ENCODE measurements around the gene IMPG1. TPM values are rescaled to one million over a fixed set of nuclear protein-coding genes. Genes with fewer than 3 reads are reported as not detected.

IMPG1 gene
- total and polyA plus RNA-seq, 4 experiments from 2014 or later: not detected

GRCh38 chr6:75896526-75896925 lies 175.9 kb downstream of the IMPG1 start:
- H3K27ac ChIP-seq (ENCODE audit: low read depth, low read length): no peak overlapping the region
- ChIA-PET CTCF (ENCODE audit: partially characterized antibody) (interaction anchor here (0.9 to 1.2 kb wide), 2 partner anchors 10 to 35 kb away, joined by 3 read pairs; no protein-coding TSS in a partner anchor), POLR2A (ENCODE audit: partially characterized antibody) (no interaction called here)
- Mint-ChIP-seq H3K4me1 (peaks cover 0 to 2% (median 1%) of the 10 kb centered on the region in 4 donors), H3K27me3 (peaks cover 0 to 1% of the 10 kb centered on the region in 2 donors), H3K9me3 (peaks cover 0 to 3% (median 0%) of the 10 kb centered on the region in 8 donors), H3K4me3 (no peak overlapping the region), H3K27ac (no peak overlapping the region), H3K36me3 (no peaks in the 10 kb centered on the region)
- H3K36me3 ChIP-seq (ENCODE audit: insufficient read depth, low read length): no peaks in the 10 kb centered on the region
- H3K4me3 ChIP-seq (ENCODE audit: low read length in 2 of 2): no peak overlapping the region
- no peaks in the 10 kb centered on the region for H3K9me3 ChIP-seq (ENCODE audit: control insufficient read depth in 1 of 2, low read length in 2 of 2)
- no peaks in the 10 kb centered on the region for H3K27me3 ChIP-seq (ENCODE audit: insufficient read depth, low read length)
- H3K4me1 ChIP-seq (ENCODE audit: insufficient read depth, low read length): no peaks in the 10 kb centered on the region
- intact Hi-C loops (cut with micrococcal nuclease): no loop called here
- no peak for DNase-seq

- ChIA-PET CTCF (ENCODE audit: partially characterized antibody) (interaction anchor here (0.6 to 5.3 kb wide), 21 partner anchors 9 to 1568 kb away, joined by 3 to 78 read pairs (median 5); no protein-coding TSS in a partner anchor), POLR2A (ENCODE audit: partially characterized antibody) (interaction anchor here (0.9 kb wide), 1 partner anchor 14 kb away, joined by 3 read pairs; no protein-coding TSS in a partner anchor)
- peaks cover 0 to 2% (median 1%) of the 10 kb centered on the region in 4 donors for H3K4me1 Mint-ChIP-seq
- no peak for DNase-seq
- H3K27me3 Mint-ChIP-seq: no peaks in the 10 kb centered on the region
- peaks cover 0 to 1% (median 0%) of the 10 kb centered on the region in 8 donors for H3K9me3 Mint-ChIP-seq
- no peak overlapping the region for H3K27ac Mint-ChIP-seq
- H3K4me1 ChIP-seq (ENCODE audit: insufficient read depth, low read length): no peaks in the 10 kb centered on the region
- H3K4me3 Mint-ChIP-seq: no peak overlapping the region
- H3K27me3 ChIP-seq (ENCODE audit: insufficient read depth, low read length): no peaks in the 10 kb centered on the region
- no peak overlapping the region for H3K4me3 ChIP-seq (ENCODE audit: low read length in 2 of 2)
- intact Hi-C loops (cut with micrococcal nuclease): loop anchor here (2.0 kb wide), 1 partner anchor 1565 kb away; no protein-coding TSS in a partner anchor
- H3K27ac ChIP-seq (ENCODE audit: low read depth, low read length): no peak overlapping the region
- H3K36me3 ChIP-seq (ENCODE audit: insufficient read depth, low read length): no peaks in the 10 kb centered on the region
- H3K9me3 ChIP-seq (ENCODE audit: control insufficient read depth in 1 of 2, low read length in 2 of 2): no peaks in the 10 kb centered on the region
- peaks cover 0 to 2% of the 10 kb centered on the region in 2 donors for H3K36me3 Mint-ChIP-seq
Observed at GRCh38 chr6:75893776-75894152, 178.7 kb downstream of the IMPG1 start.

GRCh38 chr6:75893058-75893775 lies 179.2 kb downstream of the IMPG1 start:
- H3K9me3 ChIP-seq (ENCODE audit: control insufficient read depth in 1 of 2, low read length in 2 of 2): no peaks in the 10 kb centered on the region
- H3K4me1 ChIP-seq (ENCODE audit: insufficient read depth, low read length): no peaks in the 10 kb centered on the region
- no peak overlapping the region for H3K27ac Mint-ChIP-seq
- ChIA-PET CTCF (ENCODE audit: partially characterized antibody) (interaction anchor here (0.6 to 5.3 kb wide), 22 partner anchors 8 to 1568 kb away, joined by 3 to 78 read pairs (median 5); no protein-coding TSS in a partner anchor), POLR2A (ENCODE audit: partially characterized antibody) (no interaction called here)
- H3K9me3 Mint-ChIP-seq: peaks cover 0 to 1% (median 0%) of the 10 kb centered on the region in 8 donors
- peak in 4 of 5 donors; percentile 18 to 33 (median 24) for DNase-seq
- H3K4me3 ChIP-seq (ENCODE audit: low read length in 2 of 2): no peak overlapping the region
- no peaks in the 10 kb centered on the region for H3K36me3 ChIP-seq (ENCODE audit: insufficient read depth, low read length)
- peaks cover 0 to 2% of the 10 kb centered on the region in 2 donors for H3K36me3 Mint-ChIP-seq
- peak overlapping the region in 1 of 8 donors; percentile 3 for H3K4me3 Mint-ChIP-seq
- H3K27ac ChIP-seq (ENCODE audit: low read depth, low read length): no peak overlapping the region
- intact Hi-C loops (cut with micrococcal nuclease): loop anchor here (2.0 kb wide), 1 partner anchor 1566 kb away; no protein-coding TSS in a partner anchor
- no peaks in the 10 kb centered on the region for H3K27me3 ChIP-seq (ENCODE audit: insufficient read depth, low read length)
- no peaks in the 10 kb centered on the region for H3K27me3 Mint-ChIP-seq
- peaks cover 0 to 2% (median 1%) of the 10 kb centered on the region in 4 donors for H3K4me1 Mint-ChIP-seq

GRCh38 chr6:75892384-75892783 lies 180.1 kb downstream of the IMPG1 start:
- no peak for DNase-seq
- Mint-ChIP-seq H3K4me1 (peaks cover 0 to 2% (median 1%) of the 10 kb centered on the region in 4 donors), H3K4me3 (no peak overlapping the region), H3K27me3 (no peaks in the 10 kb centered on the region), H3K9me3 (peaks cover 0 to 1% (median 0%) of the 10 kb centered on the region in 8 donors), H3K27ac (no peak overlapping the region), H3K36me3 (peaks cover 0 to 2% of the 10 kb centered on the region in 2 donors)
- Histone ChIP-seq H3K36me3 (ENCODE audit: insufficient read depth, low read length) (no peaks in the 10 kb centered on the region), H3K27me3 (ENCODE audit: insufficient read depth, low read length) (no peaks in the 10 kb centered on the region), H3K4me1 (ENCODE audit: insufficient read depth, low read length) (no peaks in the 10 kb centered on the region), H3K27ac (ENCODE audit: low read depth, low read length) (no peak overlapping the region), H3K9me3 (ENCODE audit: control insufficient read depth in 1 of 2, low read length in 2 of 2) (no peaks in the 10 kb centered on the region), H3K4me3 (ENCODE audit: low read length in 2 of 2) (no peak overlapping the region)
- intact Hi-C loops (cut with micrococcal nuclease): loop anchor here (2.0 kb wide), 1 partner anchor 1566 kb away; no protein-coding TSS in a partner anchor
- ChIA-PET CTCF (ENCODE audit: partially characterized antibody) (interaction anchor here (0.7 to 5.3 kb wide), 13 partner anchors 9 to 72 kb away, joined by 3 to 78 read pairs (median 5); no protein-coding TSS in a partner anchor), POLR2A (ENCODE audit: partially characterized antibody) (no interaction called here)

- Histone ChIP-seq H3K4me1 (ENCODE audit: insufficient read depth, low read length) (no peaks in the 10 kb centered on the region), H3K36me3 (ENCODE audit: insufficient read depth, low read length) (no peaks in the 10 kb centered on the region), H3K4me3 (ENCODE audit: low read length in 2 of 2) (no peak overlapping the region), H3K27me3 (ENCODE audit: insufficient read depth, low read length) (no peaks in the 10 kb centered on the region), H3K9me3 (ENCODE audit: control insufficient read depth in 1 of 2, low read length in 2 of 2) (no peaks in the 10 kb centered on the region), H3K27ac (ENCODE audit: low read depth, low read length) (no peak overlapping the region)
- no peaks in the 10 kb centered on the region for H3K27me3 Mint-ChIP-seq
- ChIA-PET CTCF (ENCODE audit: partially characterized antibody) (interaction anchor here (0.7 to 2.0 kb wide), 2 partner anchors 8 to 9 kb away, joined by 3 to 11 read pairs; no protein-coding TSS in a partner anchor), POLR2A (ENCODE audit: partially characterized antibody) (no interaction called here)
- H3K9me3 Mint-ChIP-seq: no peaks in the 10 kb centered on the region
- H3K4me3 Mint-ChIP-seq: no peak overlapping the region
- H3K27ac Mint-ChIP-seq: no peak overlapping the region
- no peak for DNase-seq
- intact Hi-C loops (cut with micrococcal nuclease): no loop called here
- peaks cover 0 to 7% of the 10 kb centered on the region in 2 donors for H3K36me3 Mint-ChIP-seq
- no peaks in the 10 kb centered on the region for H3K4me1 Mint-ChIP-seq
Observed at GRCh38 chr6:75884822-75885221, 187.6 kb downstream of the IMPG1 start.

GRCh38 chr6:75882734-75883133 lies 189.7 kb downstream of the IMPG1 start:
- H3K4me1 Mint-ChIP-seq: no peaks in the 10 kb centered on the region
- no peak overlapping the region for H3K27ac ChIP-seq (ENCODE audit: low read depth, low read length)
- no peak for DNase-seq
- intact Hi-C loops (cut with micrococcal nuclease): no loop called here
- ChIA-PET POLR2A (ENCODE audit: partially characterized antibody) (no interaction called here), CTCF (ENCODE audit: partially characterized antibody) (interaction anchor here (2.0 kb wide), 1 partner anchor 10 kb away, joined by 11 read pairs; no protein-coding TSS in a partner anchor)
- H3K9me3 Mint-ChIP-seq: no peaks in the 10 kb centered on the region
- no peak overlapping the region for H3K4me3 ChIP-seq (ENCODE audit: low read length in 2 of 2)
- no peaks in the 10 kb centered on the region for H3K36me3 ChIP-seq (ENCODE audit: insufficient read depth, low read length)
- H3K9me3 ChIP-seq (ENCODE audit: control insufficient read depth in 1 of 2, low read length in 2 of 2): no peaks in the 10 kb centered on the region
- H3K4me1 ChIP-seq (ENCODE audit: insufficient read depth, low read length): no peaks in the 10 kb centered on the region
- no peaks in the 10 kb centered on the region for H3K27me3 Mint-ChIP-seq
- peaks cover 3 to 7% of the 10 kb centered on the region in 2 donors for H3K36me3 Mint-ChIP-seq
- H3K27ac Mint-ChIP-seq: no peak overlapping the region
- no peaks in the 10 kb centered on the region for H3K27me3 ChIP-seq (ENCODE audit: insufficient read depth, low read length)
- no peak overlapping the region for H3K4me3 Mint-ChIP-seq

- H3K4me1 Mint-ChIP-seq: no peaks in the 10 kb centered on the region
- CTCF ChIA-PET (ENCODE audit: partially characterized antibody): interaction anchor here (1.4 to 10.6 kb wide), 2 partner anchors 9 to 13 kb away, joined by 4 to 78 read pairs; no protein-coding TSS in a partner anchor
- DNase-seq: no peak
Observed at GRCh38 chr6:75880305-75880704, 192.2 kb downstream of the IMPG1 start.

More at GRCh38 chr6:75880305-75880704, 192.2 kb downstream of the IMPG1 start:
- H3K36me3 ChIP-seq (ENCODE audit: insufficient read depth, low read length): no peaks in the 10 kb centered on the region
- POLR2A ChIA-PET (ENCODE audit: partially characterized antibody): interaction anchor here (1.1 kb wide), 1 partner anchor 14 kb away, joined by 3 read pairs; no protein-coding TSS in a partner anchor
- no peak overlapping the region for H3K27ac ChIP-seq (ENCODE audit: low read depth, low read length)
- H3K4me3 ChIP-seq (ENCODE audit: low read length in 2 of 2): no peak overlapping the region
- Mint-ChIP-seq H3K27me3 (no peaks in the 10 kb centered on the region), H3K36me3 (peaks cover 3 to 7% of the 10 kb centered on the region in 2 donors), H3K27ac (no peak overlapping the region), H3K4me3 (no peak overlapping the region), H3K9me3 (no peaks in the 10 kb centered on the region)
- no peaks in the 10 kb centered on the region for H3K27me3 ChIP-seq (ENCODE audit: insufficient read depth, low read length)
- H3K9me3 ChIP-seq (ENCODE audit: control insufficient read depth in 1 of 2, low read length in 2 of 2): no peaks in the 10 kb centered on the region
- intact Hi-C loops (cut with micrococcal nuclease): no loop called here
- H3K4me1 ChIP-seq (ENCODE audit: insufficient read depth, low read length): no peaks in the 10 kb centered on the region
